Tibial nerve (tissue), 3 donors: ENCODE results near the gene KHNYN.

Experiments used
- CTCF ChIP-seq, 5 experiments: fragments of 200-600 bp in 3 of 5; fragments of 450-650 bp in 2 of 5; sonication (generic) in 3 of 5; IDR thresholded peaks; one replicate each; pipeline ENCODE4 v1.5.1; 2016 to 2019; ENCODE audit warnings: antibody characterized with exemption in 5 of 5, mild to moderate bottlenecking in 3 of 5, moderate library complexity in 2 of 5
- POLR2A ChIP-seq, 2 donors: fragments of 450-650 bp; IDR thresholded peaks; one replicate each; pipeline ENCODE4 v1.6.1; 2017; ENCODE audit warnings: antibody characterized with exemption in 2 of 2, mild to moderate bottlenecking in 2 of 2, moderate library complexity in 2 of 2

- TF ChIP-seq CTCF (IDR thresholded peaks at IDR 0.05) (no peak), POLR2A (IDR thresholded peaks at IDR 0.05) (no peak)
These were observed 20.6 kb upstream of the KHNYN start for GRCh38 chr14:24409192-24409591.
